ENCODE data around the gene TRPV2.

DNA sequence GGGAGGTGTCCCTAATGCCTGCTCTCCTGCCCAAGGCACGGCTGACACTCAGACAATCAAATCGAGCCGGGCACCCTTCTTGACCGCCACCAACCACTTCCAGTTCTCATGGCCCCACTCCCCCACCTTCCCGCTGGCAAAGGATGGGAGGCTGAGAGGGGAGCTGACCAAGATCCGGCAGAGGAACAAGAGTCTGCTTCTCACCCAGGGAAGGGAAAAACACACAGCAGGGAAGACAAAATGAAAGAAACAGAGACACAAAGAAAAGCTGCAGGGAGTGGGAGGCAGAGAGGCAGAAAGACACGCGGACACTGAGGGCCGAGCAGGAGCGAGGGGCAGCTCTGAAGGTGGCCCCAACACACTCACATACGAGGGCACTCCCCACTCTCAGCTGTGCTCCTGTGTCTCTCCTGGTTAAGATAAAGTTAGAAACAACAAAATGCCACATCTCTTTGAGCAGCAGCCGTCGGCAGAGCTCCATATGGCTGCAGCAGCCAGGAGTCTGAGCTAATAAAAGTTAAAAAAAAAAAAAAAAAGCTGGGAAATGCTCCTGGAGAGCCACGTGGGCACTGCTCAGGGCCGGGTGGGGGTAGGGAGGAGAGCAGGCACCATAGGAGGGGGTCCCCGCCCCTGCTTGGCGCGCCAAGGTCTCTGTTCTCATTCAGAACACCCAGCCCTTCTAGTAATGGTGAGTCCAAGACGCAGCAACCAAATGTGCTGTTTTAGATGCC, 69.2 kb downstream of the TRPV2 start:
- no peak for TF ChIP-seq CTCF (IDR thresholded peaks at IDR 0.05; ENCODE audit: low read depth, low read length)
- no peak for TF ChIP-seq POLR2A (IDR thresholded peaks at IDR 0.05; ENCODE audit: extremely low read depth, insufficient read length)
- TF ChIP-seq MYC (IDR thresholded peaks at IDR 0.05; ENCODE audit: low read depth, low read length), result no peak
- TF ChIP-seq, protein P1, sequence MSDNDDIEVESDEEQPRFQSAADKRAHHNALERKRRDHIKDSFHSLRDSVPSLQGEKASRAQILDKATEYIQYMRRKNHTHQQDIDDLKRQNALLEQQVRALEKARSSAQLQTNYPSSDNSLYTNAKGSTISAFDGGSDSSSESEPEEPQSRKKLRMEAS (IDR thresholded peaks at IDR 0.05; ENCODE audit: low read depth, low read length), result no peak

All from NB4 (cell line).